Measurements from ENCODE around the gene HSP90AB1. TPM values are rescaled to one million over a fixed set of nuclear protein-coding genes. Genes with fewer than 3 reads are reported as not detected.

Gene HSP90AB1
- total and polyA plus RNA-seq, 2 experiments from 2014 or later, result 665 to 876 TPM

DNA sequence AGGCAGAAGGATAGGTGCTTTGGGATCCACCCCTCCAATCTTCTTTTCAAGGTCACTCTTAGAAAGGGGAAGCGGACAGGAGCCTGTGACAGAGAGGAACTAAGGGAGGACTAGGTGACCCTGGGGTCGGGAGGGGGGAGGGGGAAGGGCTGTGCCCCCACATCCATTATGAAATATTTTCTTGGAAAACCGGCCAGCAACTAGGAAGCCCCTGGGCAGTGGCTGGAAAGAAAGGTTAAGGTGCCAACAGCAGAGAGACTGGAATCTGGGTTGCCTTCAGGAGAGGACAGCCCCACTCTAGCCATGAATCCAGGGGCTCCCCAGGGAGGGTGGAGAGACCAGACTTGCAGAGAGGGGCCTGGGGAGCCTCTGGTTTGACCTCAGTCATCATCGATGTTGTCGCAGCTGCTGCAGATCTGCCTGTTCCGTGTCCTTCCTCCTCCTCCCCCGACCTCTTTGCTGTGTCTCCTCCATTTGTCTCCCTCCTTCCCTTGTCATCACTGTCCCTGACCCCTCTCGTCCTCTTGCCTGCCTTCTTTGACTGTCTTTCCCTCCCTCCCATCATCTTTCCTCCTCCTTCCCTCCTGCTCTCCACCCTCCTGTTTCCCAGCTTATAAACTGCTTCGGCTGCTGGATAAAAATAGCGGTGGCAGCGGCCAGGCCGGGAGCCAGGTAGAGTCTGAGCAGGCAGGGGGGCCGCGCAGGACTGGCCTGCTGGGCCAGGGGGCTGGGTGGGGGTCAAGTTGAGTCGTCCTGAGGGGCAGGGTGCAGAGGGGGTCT, 20.3 kb upstream of the HSP90AB1 start:
- peak overlapping the region; percentile 85 for H3K27ac ChIP-seq
- no peaks in the 10 kb centered on the region for H3K27me3 ChIP-seq
- H3K9me3 ChIP-seq (ENCODE audit: low read depth), result no peaks in the 10 kb centered on the region
- H3K4me3 ChIP-seq, result no peak overlapping the region
- peaks cover 36% of the 10 kb centered on the region for H3K4me1 ChIP-seq (ENCODE audit: low read depth)
- TF ChIP-seq, protein P1, sequence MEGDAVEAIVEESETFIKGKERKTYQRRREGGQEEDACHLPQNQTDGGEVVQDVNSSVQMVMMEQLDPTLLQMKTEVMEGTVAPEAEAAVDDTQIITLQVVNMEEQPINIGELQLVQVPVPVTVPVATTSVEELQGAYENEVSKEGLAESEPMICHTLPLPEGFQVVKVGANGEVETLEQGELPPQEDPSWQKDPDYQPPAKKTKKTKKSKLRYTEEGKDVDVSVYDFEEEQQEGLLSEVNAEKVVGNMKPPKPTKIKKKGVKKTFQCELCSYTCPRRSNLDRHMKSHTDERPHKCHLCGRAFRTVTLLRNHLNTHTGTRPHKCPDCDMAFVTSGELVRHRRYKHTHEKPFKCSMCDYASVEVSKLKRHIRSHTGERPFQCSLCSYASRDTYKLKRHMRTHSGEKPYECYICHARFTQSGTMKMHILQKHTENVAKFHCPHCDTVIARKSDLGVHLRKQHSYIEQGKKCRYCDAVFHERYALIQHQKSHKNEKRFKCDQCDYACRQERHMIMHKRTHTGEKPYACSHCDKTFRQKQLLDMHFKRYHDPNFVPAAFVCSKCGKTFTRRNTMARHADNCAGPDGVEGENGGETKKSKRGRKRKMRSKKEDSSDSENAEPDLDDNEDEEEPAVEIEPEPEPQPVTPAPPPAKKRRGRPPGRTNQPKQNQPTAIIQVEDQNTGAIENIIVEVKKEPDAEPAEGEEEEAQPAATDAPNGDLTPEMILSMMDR (IDR thresholded peaks at IDR 0.05; ENCODE audit: low read depth, low read length), result no peak
- peaks cover 4% of the 10 kb centered on the region for H3K36me3 ChIP-seq
- DNase-seq (ENCODE audit: low read depth in 1 of 2, low spot score in 1 of 2), result peak in 1 of 2 donors; percentile 54

DNA sequence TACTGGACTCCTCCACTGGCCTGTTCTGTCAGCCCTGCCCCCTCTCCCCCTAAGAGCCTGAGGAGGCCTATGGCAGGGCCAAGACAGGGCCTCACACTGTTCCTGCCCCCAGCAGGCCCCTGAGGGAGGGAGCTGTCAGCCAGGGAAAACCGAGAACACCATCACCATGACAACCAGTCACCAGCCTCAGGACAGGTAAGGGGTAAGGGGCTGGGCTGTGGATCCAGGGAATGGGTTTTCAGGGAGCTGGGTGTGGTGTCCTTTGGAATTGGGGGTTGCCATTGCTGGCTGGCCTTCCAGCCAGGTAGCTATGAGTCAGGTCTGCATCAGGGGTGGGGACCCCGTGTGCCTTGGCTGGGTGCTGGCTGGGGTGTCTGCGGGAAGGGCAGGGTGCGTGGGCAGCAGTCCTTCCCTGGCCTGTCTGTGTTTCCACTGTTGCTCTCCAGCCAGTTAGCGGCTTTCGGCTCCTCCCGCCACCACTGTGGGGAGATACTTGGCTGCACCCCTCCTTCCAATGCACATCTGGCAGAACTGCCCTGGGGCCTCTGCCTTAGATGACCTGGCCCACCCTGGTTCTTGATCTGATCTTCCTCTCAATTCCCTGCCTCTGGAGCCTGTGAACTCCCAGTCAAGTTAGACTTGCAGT, 19.6 kb upstream of the HSP90AB1 start:
- Histone ChIP-seq H3K4me3 (no peak overlapping the region), H3K27ac (peak overlapping the region; percentile 85), H3K36me3 (peaks cover 8% of the 10 kb centered on the region), H3K27me3 (no peaks in the 10 kb centered on the region), H3K9me3 (ENCODE audit: low read depth) (no peaks in the 10 kb centered on the region), H3K4me1 (ENCODE audit: low read depth) (peaks cover 36% of the 10 kb centered on the region)
- TF ChIP-seq, protein P1 (IDR thresholded peaks at IDR 0.05; ENCODE audit: low read depth, low read length), result no peak
- DNase-seq (ENCODE audit: low read depth in 1 of 2, low spot score in 1 of 2), result no peak

DNA sequence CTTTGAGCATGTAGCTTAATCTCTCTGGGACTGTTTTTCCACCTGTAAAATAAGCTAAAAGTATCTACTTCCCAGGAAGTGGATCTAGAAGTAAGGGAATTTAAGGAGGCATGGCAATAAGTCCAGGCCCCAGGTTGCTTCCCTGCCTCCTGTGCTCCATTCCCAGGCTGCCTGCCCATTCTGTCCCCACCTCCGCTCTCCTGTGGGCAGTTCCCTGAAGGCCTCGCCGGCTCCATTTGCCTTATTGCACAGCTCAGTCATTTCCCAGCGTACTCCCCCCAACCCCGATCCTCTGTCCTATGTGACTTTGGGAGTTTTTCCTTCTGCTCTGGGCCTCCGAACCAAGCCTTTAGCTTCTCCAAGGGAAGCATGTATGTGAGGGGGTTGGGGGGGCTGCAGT, 18.9 kb upstream of the HSP90AB1 start:
- H3K27me3 ChIP-seq, result no peaks in the 10 kb centered on the region
- peak overlapping the region; percentile 85 for H3K27ac ChIP-seq
- H3K9me3 ChIP-seq (ENCODE audit: low read depth), result no peaks in the 10 kb centered on the region
- peaks cover 14% of the 10 kb centered on the region for H3K36me3 ChIP-seq
- no peak overlapping the region for H3K4me3 ChIP-seq
- TF ChIP-seq, protein P1 (IDR thresholded peaks at IDR 0.05; ENCODE audit: low read depth, low read length), result no peak
- H3K4me1 ChIP-seq (ENCODE audit: low read depth), result peaks cover 36% of the 10 kb centered on the region
- no peak for DNase-seq (ENCODE audit: low read depth in 1 of 2, low spot score in 1 of 2)

DNA sequence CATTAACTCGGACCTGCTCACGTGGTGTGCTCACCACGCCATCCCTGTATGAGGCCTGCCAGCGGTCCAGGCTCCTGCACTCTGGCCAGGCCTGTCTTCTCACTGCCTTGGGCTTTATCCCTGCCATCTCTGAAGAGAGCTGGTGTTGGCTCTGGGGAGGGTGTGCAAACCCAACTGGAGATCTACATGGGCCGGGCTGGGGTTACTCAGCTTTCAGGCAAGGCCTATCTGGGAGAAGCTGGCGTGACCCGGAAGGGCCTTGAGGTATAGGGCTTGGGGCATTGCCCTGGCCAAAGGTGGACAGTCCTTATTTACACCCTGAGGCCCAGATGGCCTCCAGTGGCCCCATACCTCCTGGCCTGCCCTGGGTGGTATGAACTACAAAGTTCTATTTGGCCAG, 18.5 kb upstream of the HSP90AB1 start:
- Histone ChIP-seq H3K4me1 (ENCODE audit: low read depth) (peaks cover 36% of the 10 kb centered on the region), H3K4me3 (no peak overlapping the region), H3K27me3 (no peaks in the 10 kb centered on the region), H3K36me3 (peaks cover 15% of the 10 kb centered on the region), H3K9me3 (ENCODE audit: low read depth) (no peaks in the 10 kb centered on the region), H3K27ac (no peak overlapping the region)
- DNase-seq (ENCODE audit: low read depth in 1 of 2, low spot score in 1 of 2), result no peak
- TF ChIP-seq, protein P1 (IDR thresholded peaks at IDR 0.05; ENCODE audit: low read depth, low read length), result no peak

DNA sequence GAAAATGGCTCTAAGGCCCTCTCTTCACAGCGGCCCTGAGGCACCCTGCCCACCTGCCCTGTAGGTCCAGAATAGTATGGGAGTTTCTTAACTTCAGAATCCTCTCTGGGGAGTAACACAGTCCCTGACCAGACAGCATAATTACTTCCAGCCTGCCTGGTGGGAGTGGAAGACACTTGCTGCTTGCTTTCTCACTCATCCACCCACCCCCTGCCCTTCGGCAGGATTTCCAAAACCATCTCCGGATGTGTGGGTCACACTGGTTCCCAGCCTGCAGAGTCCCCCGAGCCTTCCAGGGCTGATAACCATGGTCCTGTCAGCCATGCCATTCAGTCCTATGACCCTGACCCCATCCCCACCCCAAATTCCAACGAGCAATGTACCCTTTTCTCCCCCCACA, 18.1 kb upstream of the HSP90AB1 start:
- TF ChIP-seq, protein P1 (IDR thresholded peaks at IDR 0.05; ENCODE audit: low read depth, low read length), result no peak
- Histone ChIP-seq H3K36me3 (peaks cover 15% of the 10 kb centered on the region), H3K27ac (no peak overlapping the region), H3K4me1 (ENCODE audit: low read depth) (peaks cover 38% of the 10 kb centered on the region), H3K4me3 (no peak overlapping the region), H3K27me3 (no peaks in the 10 kb centered on the region), H3K9me3 (ENCODE audit: low read depth) (no peaks in the 10 kb centered on the region)
- no peak for DNase-seq (ENCODE audit: low read depth in 1 of 2, low spot score in 1 of 2)

All from cardiac muscle cell (in vitro differentiated cells and primary cell).